Small intestine (tissue), 7 donors: ENCODE data around the gene BBS10. TPM values are rescaled to one million over a fixed set of nuclear protein-coding genes. Genes with fewer than 3 reads are reported as not detected.

Experiments
- DNase-seq, 2 donors: peaks; one replicate each; pipeline versions ENCODE4 v3.0.0 to v3.0.0-alpha.2; 2013
- FAIRE-seq: peaks from 2 replicates; lab custom pipeline; 2012; peaks lifted over from hg19 to GRCh38; lab: Jason Lieb, UNC
- H3K27ac ChIP-seq, 3 donors: one replicate each; pipeline ENCODE4 v1.5.1; 2013; ENCODE audit warnings: low read length in 2 of 3, mild to moderate bottlenecking in 2 of 3, control low read depth in 1 of 3, inconsistent platforms in 1 of 3, low read depth in 1 of 3, moderate library complexity in 1 of 3
- H3K27me3 ChIP-seq, 3 donors: one replicate each; pipeline ENCODE4 v1.6.1; 2013; ENCODE audit warnings: low read length in 3 of 3, inconsistent platforms in 1 of 3; ENCODE audit not compliant: control insufficient read depth in 3 of 3, insufficient read depth in 3 of 3
- H3K36me3 ChIP-seq, 3 donors: one replicate each; pipeline ENCODE4 v1.6.1; 2013; ENCODE audit warnings: low read length in 3 of 3, inconsistent platforms in 1 of 3, low read depth in 1 of 3, mild to moderate bottlenecking in 1 of 3, moderate library complexity in 1 of 3; ENCODE audit not compliant: control insufficient read depth in 3 of 3, insufficient read depth in 2 of 3
- H3K4me1 ChIP-seq, 3 donors: one replicate each; pipeline ENCODE4 v1.6.1; 2013; ENCODE audit warnings: low read length in 2 of 3, inconsistent platforms in 1 of 3, low read depth in 1 of 3, mild to moderate bottlenecking in 1 of 3, moderate library complexity in 1 of 3; ENCODE audit not compliant: control insufficient read depth in 3 of 3, insufficient read depth in 2 of 3
- H3K4me3 ChIP-seq, 3 donors: one replicate each; pipeline ENCODE4 v1.5.1; 2013; ENCODE audit warnings: low read length in 3 of 3, control low read depth in 1 of 3, inconsistent platforms in 1 of 3, low read depth in 1 of 3, mild to moderate bottlenecking in 1 of 3, moderate library complexity in 1 of 3
- H3K9me3 ChIP-seq, 2 donors: one replicate each; pipeline ENCODE4 v1.6.1; 2013; ENCODE audit warnings: low read depth in 1 of 2, low read length in 1 of 2; ENCODE audit not compliant: control insufficient read depth in 2 of 2, insufficient read depth in 1 of 2
- WGBS, 3 donors: extraction: QIAGEN DNeasy Blood & Tissue Kit; methylation state at CpG; one replicate each; pipeline ENCODE4 v1.1.7; 2013; 5-methylcytosine and 5-hydroxymethylcytosine counted together
- polyA plus RNA-seq, 4 donors: library from polyadenylated mRNA; stranded (reverse) in 3 of 4; unstranded in 1 of 4; fragments of 200-250 nt in 3 of 4; fragments of 120-200 nt in 1 of 4; gene quantifications; one replicate each; pipeline versions ENCODE4 v1.2.1 to v1.2.3, GENCODE V29; 2013
- donor health status: healthy with polysubstance abuse.
- donor health status: control.
- donor health status: control.
- donor health status: Bipolar disorder and iron deficiency.
- donor health status: healthy.

BBS10 gene
- polyA plus RNA-seq, 4 donors = 0.67 to 11.3 (median 2.5) TPM

- Histone ChIP-seq H3K4me3 (no peak overlapping the region), H3K9me3 (no peaks in the 10 kb centered on the region), H3K4me1 (no peaks in the 10 kb centered on the region), H3K27ac (no peak overlapping the region), H3K36me3 (no peaks in the 10 kb centered on the region), H3K27me3 (no peaks in the 10 kb centered on the region)
- no peak for DNase-seq
- no peak for FAIRE-seq
- 45 to 67% (median 48%) methylated on average over 3 of the region's 3 CpGs for WGBS, 3 donors
Measured at GRCh38 chr12:76308866-76309265, 39.3 kb downstream of the BBS10 start.

GRCh38 chr12:76307083-76307482 lies 41.1 kb downstream of the BBS10 start:
- Histone ChIP-seq H3K4me1 (no peaks in the 10 kb centered on the region), H3K27me3 (no peaks in the 10 kb centered on the region), H3K27ac (no peak overlapping the region), H3K4me3 (no peak overlapping the region), H3K36me3 (no peaks in the 10 kb centered on the region), H3K9me3 (no peaks in the 10 kb centered on the region)
- FAIRE-seq (no peak), DNase-seq (no peak)
- 95 to 97% (median 97%) methylated on average over 1 of the region's 1 CpG for WGBS, 3 donors

GRCh38 chr12:76303989-76304460 lies 44.2 kb downstream of the BBS10 start:
- no peaks in the 10 kb centered on the region for H3K9me3 ChIP-seq

GRCh38 chr12:76303365-76303764 lies 44.9 kb downstream of the BBS10 start:
- no peak overlapping the region for H3K27ac ChIP-seq
- 81 to 92% (median 88%) methylated on average over 2 of the region's 2 CpGs for WGBS, 3 donors
- no peaks in the 10 kb centered on the region for H3K36me3 ChIP-seq
- no peaks in the 10 kb centered on the region for H3K27me3 ChIP-seq
- no peak overlapping the region for H3K4me3 ChIP-seq
- DNase-seq (no peak), FAIRE-seq (no peak)
- no peaks in the 10 kb centered on the region for H3K4me1 ChIP-seq
- no peaks in the 10 kb centered on the region for H3K9me3 ChIP-seq

More at GRCh38 chr12:76303989-76304460, 44.2 kb downstream of the BBS10 start:
- H3K27ac ChIP-seq = no peak overlapping the region
- no peaks in the 10 kb centered on the region for H3K27me3 ChIP-seq
- no peak for FAIRE-seq
- no peaks in the 10 kb centered on the region for H3K4me1 ChIP-seq
- WGBS, 3 donors = 81 to 86% (median 84%) methylated on average over 6 of the region's 6 CpGs
- no peaks in the 10 kb centered on the region for H3K36me3 ChIP-seq
- DNase-seq = no peak
- H3K4me3 ChIP-seq = no peak overlapping the region

GRCh38 chr12:76300297-76300665 lies 47.9 kb downstream of the BBS10 start:
- 71 to 81% (median 76%) methylated on average over 6 of the region's 6 CpGs for WGBS, 3 donors
- H3K9me3 ChIP-seq = no peaks in the 10 kb centered on the region
- no peak for FAIRE-seq
- no peaks in the 10 kb centered on the region for H3K27me3 ChIP-seq
- DNase-seq = no peak
- H3K27ac ChIP-seq = no peak overlapping the region
- no peak overlapping the region for H3K4me3 ChIP-seq
- no peaks in the 10 kb centered on the region for H3K36me3 ChIP-seq
- H3K4me1 ChIP-seq = no peaks in the 10 kb centered on the region

GRCh38 chr12:76299536-76300296 lies 48.5 kb downstream of the BBS10 start:
- no peak overlapping the region for H3K27ac ChIP-seq

More at GRCh38 chr12:76299536-76300296, 48.5 kb downstream of the BBS10 start:
- Histone ChIP-seq H3K4me3 (no peak overlapping the region), H3K36me3 (no peaks in the 10 kb centered on the region), H3K27me3 (no peaks in the 10 kb centered on the region), H3K9me3 (no peaks in the 10 kb centered on the region), H3K4me1 (no peaks in the 10 kb centered on the region)
- FAIRE-seq (no peak), DNase-seq (no peak)
- WGBS, 3 donors = 31 to 52% (median 37%) methylated on average over 5 of the region's 5 CpGs

Other genes with a start within 250 kb of the BBS10 start
- 10 to 100 TPM in 1 of 4 donors, 1 to 10 TPM in 3; 4.5 to 25.9 (median 6.7) TPM for gene OSBPL8, start 211.4 kb upstream of the BBS10 start, polyA plus RNA-seq